SHP77 treated with DMSO at 0.1 percent for 48 hours (cell line): ENCODE data around the gene IL4.
"Not testable (repeated sequence)": the region's sequence is repeated elsewhere in the genome, so short reads cannot be mapped to it uniquely, and the experiment has no call there.

Experiments
- DNase-seq: peaks from one replicate; lab custom pipeline; 2025; lab: John Stamatoyannopoulos, UW

Gene IL4

GRCh38 chr5:132674671-132675506 lies 1.1 kb downstream of the IL4 start:
- DNase-seq: no peak

DNA sequence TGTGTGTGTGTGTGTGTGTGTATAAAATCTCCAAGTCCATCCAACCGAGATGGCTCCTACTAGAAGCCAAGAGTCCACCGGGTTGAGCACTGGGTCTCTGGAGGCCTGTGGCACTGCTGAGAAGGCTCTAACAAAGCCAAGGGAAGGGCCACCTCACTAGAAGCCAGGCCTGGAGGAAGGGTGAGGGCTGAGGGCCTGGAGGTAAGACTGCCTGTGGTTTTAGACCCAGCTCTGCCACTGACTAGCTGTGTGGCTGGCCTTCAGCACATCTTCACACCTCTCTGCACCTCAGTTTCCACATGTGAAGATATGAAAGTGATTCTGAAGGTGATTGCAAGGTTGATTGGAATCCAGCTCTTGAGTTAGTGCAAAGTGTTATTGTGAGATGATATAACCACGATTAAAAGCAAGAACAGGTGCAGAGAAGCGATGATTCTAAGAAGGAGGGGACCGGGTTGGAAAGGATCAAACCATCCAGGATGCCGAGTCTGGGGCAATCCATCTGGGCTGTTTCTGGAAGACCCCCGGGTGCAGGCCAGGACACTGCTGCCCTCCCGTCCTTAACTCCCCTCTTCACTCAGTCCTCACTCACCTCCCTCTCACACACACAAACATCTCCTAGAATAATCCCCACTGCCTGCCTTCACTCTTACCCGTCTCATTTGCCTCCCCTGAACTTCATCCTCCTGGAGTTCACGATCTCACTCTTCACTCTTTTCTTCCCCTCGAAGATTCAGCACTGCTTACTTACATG lies 2.3 kb downstream of the IL4 start:
- no peak for DNase-seq

- peak; percentile 15 for DNase-seq
Measured at GRCh38 chr5:132677191-132677590, 3.4 kb downstream of the IL4 start.

- DNase-seq: no peak
Measured at GRCh38 chr5:132677682-132678400, 4.1 kb downstream of the IL4 start.

DNA sequence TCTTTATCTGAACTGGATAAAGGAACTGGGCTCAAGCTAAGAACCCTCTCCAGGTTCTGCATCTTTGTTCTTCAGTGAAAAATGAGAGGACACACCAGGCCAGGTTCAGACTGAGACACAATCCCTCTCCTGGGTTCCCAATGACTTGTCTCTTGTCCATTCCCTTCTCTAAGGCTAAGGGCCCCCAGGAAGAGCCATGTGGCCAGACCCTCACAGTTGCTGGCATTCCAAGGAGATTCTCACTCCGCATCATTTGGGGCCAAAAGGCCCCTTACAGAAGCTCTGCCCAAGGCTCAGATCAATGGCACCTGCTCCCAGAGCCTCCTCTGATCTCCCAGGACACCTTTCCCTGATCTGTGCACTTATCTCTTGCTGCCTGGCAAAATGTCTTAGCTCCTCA lies 4.9 kb downstream of the IL4 start:
- DNase-seq: no peak

GRCh38 chr5:132679166-132679565 lies 5.4 kb downstream of the IL4 start:
- no peak for DNase-seq

GRCh38 chr5:132679717-132680380 lies 6.1 kb downstream of the IL4 start:
- no peak for DNase-seq

DNA sequence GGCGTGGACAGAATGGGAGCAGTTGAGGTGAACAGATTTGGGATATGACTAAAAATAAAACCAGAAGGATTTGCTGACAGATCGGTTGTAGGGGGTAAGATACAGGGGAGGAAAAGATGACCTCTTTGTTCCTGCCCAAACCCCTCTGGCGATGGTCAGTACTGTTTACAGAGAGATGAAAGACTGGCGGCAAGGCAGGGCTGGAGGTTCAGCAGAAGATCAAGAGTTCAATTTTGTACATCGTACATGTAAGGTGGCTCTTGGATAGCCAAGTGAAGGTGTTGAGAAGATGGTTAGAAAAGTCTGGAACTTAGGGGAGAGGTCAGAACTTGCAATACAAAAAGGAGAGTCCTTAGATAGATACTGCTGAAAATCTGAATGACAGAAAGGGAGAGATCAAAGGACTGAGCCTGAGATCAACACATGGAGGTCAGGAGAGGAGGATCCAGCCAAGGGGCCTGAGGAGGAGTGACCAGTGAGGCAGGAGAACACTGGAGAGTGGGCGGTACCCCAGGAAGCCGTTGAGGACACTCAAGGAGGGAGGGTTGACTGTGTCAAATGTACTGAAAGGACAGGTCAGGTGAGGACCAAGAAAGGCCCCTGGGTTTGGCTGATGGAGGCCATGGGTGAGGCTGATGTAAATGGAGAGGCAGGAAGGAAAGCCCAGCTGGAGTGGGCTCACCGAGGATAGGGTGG lies 7.1 kb downstream of the IL4 start:
- no peak for DNase-seq

DNA sequence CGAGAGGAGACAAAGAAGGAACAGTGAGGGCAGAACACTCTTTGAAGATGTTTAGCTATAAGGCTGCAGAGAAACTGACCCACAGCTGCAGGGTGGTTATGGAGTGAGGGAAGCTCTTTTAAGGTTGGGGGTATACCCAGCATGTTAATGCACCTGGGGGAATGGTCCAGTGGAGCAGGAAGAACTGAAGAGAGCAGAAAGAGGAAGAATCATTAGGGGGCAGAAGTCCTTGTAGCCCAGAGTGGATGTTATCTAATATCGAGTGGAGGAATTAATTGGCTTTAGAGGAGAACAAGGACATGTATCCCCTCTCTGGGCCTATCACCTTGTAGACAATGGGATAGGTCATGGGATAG lies 7.7 kb downstream of the IL4 start:
- no peak for DNase-seq

GRCh38 chr5:132681983-132682382 lies 8.2 kb downstream of the IL4 start:
- DNase-seq: no peak

DNA sequence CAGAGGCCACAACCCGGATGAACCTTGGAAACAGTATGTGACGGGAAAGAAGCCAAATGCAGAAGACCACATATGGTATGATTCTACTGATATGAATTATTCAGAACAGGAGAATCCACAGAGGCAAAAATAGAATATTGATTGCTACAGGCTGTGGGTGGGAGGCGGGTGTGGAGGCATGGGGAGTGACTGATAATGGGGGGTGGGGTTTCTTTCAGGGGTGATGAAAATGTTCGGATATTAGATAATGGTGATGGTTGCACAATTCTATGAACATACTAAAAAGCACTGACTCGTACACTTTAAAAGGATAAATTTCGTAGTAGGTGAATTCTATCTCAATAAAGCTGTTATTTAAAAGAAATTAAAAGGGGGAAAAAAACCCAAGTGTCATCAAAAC lies 10.7 kb downstream of the IL4 start:
- no peak for DNase-seq

DNA sequence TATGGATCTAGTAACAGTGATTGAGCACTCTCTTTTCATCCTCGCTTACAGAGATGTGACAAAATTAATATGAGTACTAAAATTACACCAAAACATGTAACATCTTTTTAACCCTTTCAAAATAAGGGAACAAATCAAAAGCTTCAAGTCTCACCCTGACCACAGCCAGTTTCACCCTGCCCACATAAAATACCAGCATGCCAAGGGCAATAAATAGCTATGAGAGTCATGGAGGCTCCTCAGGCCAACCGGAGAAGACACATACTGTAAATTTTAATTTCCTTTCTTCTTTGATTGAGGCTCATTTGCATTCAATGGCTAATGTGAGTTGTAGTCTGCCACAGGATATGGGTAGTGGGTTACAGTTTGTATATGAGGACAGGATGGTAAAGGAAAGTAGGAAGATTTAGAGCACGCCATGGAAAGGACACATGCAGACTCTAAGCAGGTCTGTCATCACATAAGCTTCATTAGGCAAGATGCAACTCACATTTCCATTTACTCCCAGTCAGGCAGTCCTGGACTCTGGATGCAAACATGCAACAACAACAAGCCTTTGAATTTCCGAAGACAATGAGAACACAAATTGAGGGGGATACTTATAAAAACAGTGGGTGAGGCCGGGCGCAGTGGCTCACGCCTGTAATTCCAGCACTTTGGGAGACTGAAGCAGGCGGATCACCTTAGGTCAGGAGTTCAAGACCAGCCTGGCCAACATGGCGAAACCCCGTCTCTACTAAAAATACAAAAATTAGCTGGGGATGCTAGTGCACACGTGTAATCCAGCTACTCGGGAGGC lies 11.3 kb downstream of the IL4 start:
- no peak for DNase-seq

GRCh38 chr5:132686193-132686592 lies 12.4 kb downstream of the IL4 start:
- no peak for DNase-seq

GRCh38 chr5:132687995-132688394 lies 14.2 kb downstream of the IL4 start:
- DNase-seq: no peak

DNA sequence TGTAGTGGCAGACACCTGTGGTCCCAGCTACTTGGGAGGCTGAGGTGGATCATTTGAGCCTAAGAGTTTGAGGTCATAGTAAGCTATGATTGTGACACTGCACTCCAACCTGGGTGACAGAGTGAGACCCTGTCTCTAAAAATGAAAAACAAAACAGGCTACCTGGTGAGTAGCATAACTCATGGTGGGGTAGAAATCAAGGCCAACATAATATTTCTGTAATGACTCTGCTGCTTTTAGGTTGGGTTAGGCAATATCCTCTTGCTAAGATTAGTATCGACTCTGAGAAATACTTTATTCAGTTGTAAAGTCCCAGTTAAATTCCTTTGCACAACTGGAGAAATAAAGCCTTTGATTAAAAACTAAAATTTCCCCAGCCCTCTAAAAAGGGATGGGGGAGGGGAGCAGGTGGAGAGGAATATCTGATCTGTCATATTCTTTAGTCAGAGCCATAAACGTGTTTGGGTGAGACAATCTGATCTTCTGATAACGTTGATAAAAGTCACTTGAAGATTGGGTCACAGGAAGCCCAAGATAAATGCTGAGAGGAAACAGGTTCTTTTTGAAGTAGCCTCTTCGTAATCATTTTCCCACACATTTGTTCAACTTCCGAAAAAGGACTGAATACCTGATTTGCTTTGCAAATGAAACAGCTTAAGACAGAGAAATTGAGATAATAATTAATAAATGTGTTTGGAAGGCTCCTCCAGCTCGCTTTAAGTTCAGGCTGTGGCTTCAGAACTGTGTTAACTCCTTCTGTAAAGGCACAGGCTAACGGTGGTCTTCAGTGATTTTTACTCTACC lies 14.9 kb downstream of the IL4 start:
- DNase-seq: no peak

GRCh38 chr5:132689513-132689912 lies 15.7 kb downstream of the IL4 start:
- DNase-seq: no peak

DNA sequence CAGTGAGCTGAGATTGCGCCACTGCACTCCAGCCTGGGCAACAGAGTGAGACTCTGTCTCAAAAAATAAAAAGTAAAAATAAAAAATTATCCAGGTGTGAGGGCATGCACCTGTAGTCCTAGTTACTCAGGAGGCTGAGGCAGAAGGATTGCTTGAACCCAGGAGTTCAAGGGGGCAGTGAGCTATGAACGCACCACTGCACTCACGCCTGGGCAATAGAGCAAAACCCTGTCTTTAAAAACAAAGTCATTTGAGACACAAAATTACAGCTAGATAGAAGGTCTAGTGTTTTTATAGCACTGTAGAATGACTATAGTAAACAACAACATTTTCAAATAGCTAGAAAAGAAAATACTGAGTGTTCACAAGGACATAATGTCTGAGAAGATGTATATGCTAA lies 16.4 kb downstream of the IL4 start:
- DNase-seq: no peak

- DNase-seq: not testable (repeated sequence)
Measured at GRCh38 chr5:132691755-132692631, 18.2 kb downstream of the IL4 start.

DNA sequence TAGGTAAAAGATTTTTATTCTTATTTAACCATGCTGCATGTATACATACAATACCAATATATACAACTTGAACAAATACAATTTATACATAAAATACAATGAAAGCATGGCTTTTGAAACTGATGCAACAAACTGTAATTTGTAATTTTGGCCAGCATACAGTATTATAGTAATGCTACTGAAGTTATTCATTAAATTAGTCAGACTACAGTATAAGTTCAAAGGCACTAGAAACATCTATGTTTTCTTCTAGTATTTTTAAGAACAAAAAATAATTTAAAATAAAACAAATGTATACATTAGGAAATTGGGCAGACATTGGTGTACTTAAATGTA lies 18.8 kb downstream of the IL4 start:
- DNase-seq: no peak
